Calu3 (cell line): ENCODE measurements around the gene ATRX. TPM values are rescaled to one million over a fixed set of nuclear protein-coding genes. Genes with fewer than 3 reads are reported as not detected.

Experiments used
- BruUV-seq: library from RNA; stranded (reverse); fragments of 400-500 nt; replicated peaks from 2 replicates; lab custom pipeline; 2021; lab: Mats Ljungman, UMichigan
- CTCF ChIA-PET: fragments of 300-600 bp; sonication (Branson Sonifier 250); formaldehyde crosslinking; loops from one replicate; lab custom pipeline; 2022; ENCODE audit warnings: antibody characterized with exemption; lab: Charles Lee
- DNase-seq: peaks from one replicate; pipeline ENCODE4 v3.0.0; 2022
- H3K27ac Mint-ChIP-seq: one replicate; pipeline ENCODE4 v1.8.0; 2022; ENCODE audit warnings: mixed read lengths; ENCODE audit not compliant: unreplicated experiment
- H3K27me3 Mint-ChIP-seq: one replicate; pipeline ENCODE4 v1.8.0; 2022; ENCODE audit warnings: mixed read lengths; ENCODE audit not compliant: unreplicated experiment
- H3K36me3 Mint-ChIP-seq: one replicate; pipeline ENCODE4 v1.8.0; 2022; ENCODE audit warnings: mild to moderate bottlenecking, moderate library complexity, mixed read lengths; ENCODE audit not compliant: insufficient read depth, unreplicated experiment
- H3K4me1 Mint-ChIP-seq: one replicate; pipeline ENCODE4 v1.8.0; 2022; ENCODE audit warnings: mild to moderate bottlenecking, low read depth, mixed read lengths; ENCODE audit not compliant: unreplicated experiment
- H3K4me3 Mint-ChIP-seq: one replicate; pipeline ENCODE4 v1.8.0; 2022; ENCODE audit warnings: mild to moderate bottlenecking, low read depth, moderate library complexity, mixed read lengths; ENCODE audit not compliant: unreplicated experiment
- H3K9me3 Mint-ChIP-seq: one replicate; pipeline ENCODE4 v1.8.0; 2022; ENCODE audit warnings: low read depth, mixed read lengths; ENCODE audit not compliant: unreplicated experiment
- intact Hi-C: fragments of 100-400 bp; cut with micrococcal nuclease; formaldehyde crosslinking; loops from one replicate; pipeline ENCODE4 v1.10.0; 2022; ENCODE audit not compliant: unreplicated experiment
- total RNA-seq: library from RNA; stranded (reverse); gene quantifications from 2 replicates; pipeline ENCODE4 v1.2.3, GENCODE V29; 2022
- TF ChIP-seq, protein P1 (sequence below): fragments of 200-600 bp; IDR thresholded peaks from one replicate; pipeline ENCODE4 v1.8.0; 2022; ENCODE audit warnings: antibody characterized with exemption; ENCODE audit not compliant: unreplicated experiment

The ATRX gene
- total RNA-seq, 1 experiment from 2014 or later: 116 TPM

DNA sequence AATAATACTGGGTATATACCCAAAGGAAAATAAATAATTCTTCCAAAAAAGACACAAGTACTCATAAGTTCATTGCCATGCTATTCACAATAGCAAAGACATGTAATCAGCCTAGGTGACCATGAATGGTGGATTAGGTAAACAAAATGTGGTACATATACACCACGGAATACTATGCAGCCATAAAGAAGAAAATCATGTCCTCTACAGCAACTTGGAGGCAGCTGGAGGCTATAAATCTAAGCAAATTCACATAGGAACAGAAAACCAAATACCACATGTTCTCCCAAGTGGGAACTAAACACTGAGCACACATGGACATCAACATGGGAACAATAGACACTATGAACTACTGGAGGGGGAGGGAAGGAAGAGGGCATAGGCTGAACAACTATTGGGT, 146.2 kb downstream of the ATRX start:
- no TSS peak for BruUV-seq
- DNase-seq: no peak
- Mint-ChIP-seq H3K9me3 (no peaks in the 10 kb centered on the region), H3K36me3 (peaks cover 32% of the 10 kb centered on the region), H3K4me3 (no peak overlapping the region), H3K4me1 (peaks cover 18% of the 10 kb centered on the region), H3K27ac (no peak overlapping the region), H3K27me3 (no peaks in the 10 kb centered on the region)
- CTCF ChIA-PET: no interaction called here
- TF ChIP-seq, protein P1, sequence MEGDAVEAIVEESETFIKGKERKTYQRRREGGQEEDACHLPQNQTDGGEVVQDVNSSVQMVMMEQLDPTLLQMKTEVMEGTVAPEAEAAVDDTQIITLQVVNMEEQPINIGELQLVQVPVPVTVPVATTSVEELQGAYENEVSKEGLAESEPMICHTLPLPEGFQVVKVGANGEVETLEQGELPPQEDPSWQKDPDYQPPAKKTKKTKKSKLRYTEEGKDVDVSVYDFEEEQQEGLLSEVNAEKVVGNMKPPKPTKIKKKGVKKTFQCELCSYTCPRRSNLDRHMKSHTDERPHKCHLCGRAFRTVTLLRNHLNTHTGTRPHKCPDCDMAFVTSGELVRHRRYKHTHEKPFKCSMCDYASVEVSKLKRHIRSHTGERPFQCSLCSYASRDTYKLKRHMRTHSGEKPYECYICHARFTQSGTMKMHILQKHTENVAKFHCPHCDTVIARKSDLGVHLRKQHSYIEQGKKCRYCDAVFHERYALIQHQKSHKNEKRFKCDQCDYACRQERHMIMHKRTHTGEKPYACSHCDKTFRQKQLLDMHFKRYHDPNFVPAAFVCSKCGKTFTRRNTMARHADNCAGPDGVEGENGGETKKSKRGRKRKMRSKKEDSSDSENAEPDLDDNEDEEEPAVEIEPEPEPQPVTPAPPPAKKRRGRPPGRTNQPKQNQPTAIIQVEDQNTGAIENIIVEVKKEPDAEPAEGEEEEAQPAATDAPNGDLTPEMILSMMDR: no peak
- intact Hi-C loops: no loop called here

DNA sequence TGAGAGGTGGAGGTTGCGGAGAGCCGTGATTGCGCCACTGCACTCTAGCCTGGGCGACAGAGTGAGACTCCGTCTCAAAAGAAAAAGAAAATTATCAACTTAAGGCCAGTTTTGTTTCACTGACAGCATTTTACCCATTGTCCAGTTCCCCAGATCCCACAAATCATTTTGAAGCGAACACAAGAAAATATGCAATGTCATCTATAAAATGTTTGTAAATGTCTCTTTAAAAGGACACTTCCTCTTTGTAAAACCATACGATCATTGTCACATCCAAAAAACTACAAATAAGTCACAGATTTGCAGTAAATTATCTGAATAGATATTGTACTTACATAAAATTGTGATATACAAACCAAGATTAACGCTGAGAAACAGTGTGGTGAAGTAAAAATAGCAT, 147.6 kb downstream of the ATRX start:
- CTCF ChIA-PET: no interaction called here
- Mint-ChIP-seq H3K27me3 (no peaks in the 10 kb centered on the region), H3K4me3 (no peak overlapping the region), H3K4me1 (peaks cover 18% of the 10 kb centered on the region), H3K27ac (no peak overlapping the region), H3K36me3 (peaks cover 38% of the 10 kb centered on the region), H3K9me3 (no peaks in the 10 kb centered on the region)
- DNase-seq: no peak
- BruUV-seq: no TSS peak
- intact Hi-C loops: no loop called here
- TF ChIP-seq, protein P1: no peak

DNA sequence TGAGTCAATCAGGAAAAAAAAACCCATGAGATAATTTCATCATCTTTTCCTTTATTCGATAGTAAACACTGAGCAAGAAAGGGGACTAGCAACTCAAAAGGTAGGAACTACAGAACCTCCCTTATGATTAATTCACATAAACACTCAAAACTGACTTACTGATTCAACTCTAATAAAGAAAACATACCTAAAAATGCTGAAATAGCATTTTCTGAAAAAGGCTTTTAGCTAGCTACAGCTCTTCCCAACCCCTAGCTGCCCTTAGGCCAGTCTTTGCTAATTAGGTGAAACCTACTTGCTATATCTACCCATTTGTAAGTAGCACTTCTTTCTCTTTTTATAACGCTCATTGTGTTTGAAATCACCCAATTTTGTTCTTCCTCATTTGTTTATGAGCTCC, 150.6 kb downstream of the ATRX start:
- CTCF ChIA-PET: no interaction called here

DNA sequence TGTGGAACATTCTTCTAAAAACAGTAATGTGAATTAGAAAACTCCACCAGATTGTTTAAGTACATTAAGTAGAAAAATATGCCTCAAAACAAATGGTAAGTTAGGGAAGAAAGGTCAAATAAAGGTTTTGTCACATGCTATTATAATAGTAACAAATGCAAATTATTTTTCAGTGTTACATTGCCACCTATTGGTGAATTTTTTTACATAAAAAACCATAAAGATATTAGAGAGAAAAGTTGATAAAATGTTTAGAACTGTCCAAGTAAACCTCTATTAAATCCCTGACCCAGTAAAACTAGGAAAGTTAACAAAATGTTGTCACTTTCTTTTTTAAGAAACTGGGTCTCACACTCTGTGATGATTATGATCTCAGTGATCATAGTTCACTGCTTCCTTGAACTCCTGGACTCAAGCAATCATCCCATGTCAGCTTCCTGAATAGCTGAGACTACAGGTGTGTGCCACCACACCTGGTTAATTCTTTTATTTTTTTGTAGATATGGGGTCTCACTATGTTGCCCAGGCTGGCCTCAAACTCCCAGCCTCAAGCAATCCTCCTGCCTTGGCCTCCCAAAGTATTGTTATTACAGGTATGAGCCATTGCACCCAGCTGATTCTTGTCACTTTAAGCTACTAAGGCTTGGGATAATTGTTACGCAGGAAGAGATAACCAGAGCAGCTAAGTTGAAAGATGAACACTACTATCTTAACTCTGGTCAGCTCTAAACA, 157.6 kb downstream of the ATRX start:
- intact Hi-C loops: no loop called here
- no peak for DNase-seq
- Mint-ChIP-seq H3K4me1 (no peaks in the 10 kb centered on the region), H3K4me3 (no peak overlapping the region), H3K27me3 (no peaks in the 10 kb centered on the region), H3K36me3 (peaks cover 5% of the 10 kb centered on the region), H3K9me3 (no peaks in the 10 kb centered on the region), H3K27ac (no peak overlapping the region)
- BruUV-seq: no TSS peak
- TF ChIP-seq, protein P1: no peak
- CTCF ChIA-PET: no interaction called here

More for the DNA sequence above, 150.6 kb downstream of the ATRX start:
- Mint-ChIP-seq H3K4me1 (peaks cover 18% of the 10 kb centered on the region), H3K9me3 (no peaks in the 10 kb centered on the region), H3K36me3 (peaks cover 30% of the 10 kb centered on the region), H3K4me3 (no peak overlapping the region), H3K27ac (no peak overlapping the region), H3K27me3 (no peaks in the 10 kb centered on the region)
- TF ChIP-seq, protein P1: no peak
- BruUV-seq: no TSS peak
- intact Hi-C loops: no loop called here
- DNase-seq: no peak
